HG03439 (cell line): ENCODE data around the gene HOXC10.

Experiments
- ATAC-seq: cut with Tn5 transposase; IDR thresholded peaks from one replicate; pipeline ENCODE4 v1.9.1; 2021; ENCODE audit warnings: mild to moderate bottlenecking, moderate library complexity; ENCODE audit not compliant: unreplicated experiment

The HOXC10 gene

GRCh38 chr12:53963434-53964314, 21.3 kb upstream of the HOXC10 start:
- ATAC-seq: no peak

- no peak for ATAC-seq
Measured at GRCh38 chr12:53964315-53964713, 20.6 kb upstream of the HOXC10 start.

- no peak for ATAC-seq
Measured at GRCh38 chr12:53965281-53966084, 19.5 kb upstream of the HOXC10 start.

- ATAC-seq: no peak
Measured at GRCh38 chr12:53966085-53966384, 18.9 kb upstream of the HOXC10 start.

- no peak for ATAC-seq
Measured at GRCh38 chr12:53966385-53967133, 18.4 kb upstream of the HOXC10 start.

GRCh38 chr12:53967421-53967925, 17.5 kb upstream of the HOXC10 start:
- no peak for ATAC-seq

GRCh38 chr12:53968214-53969127, 16.5 kb upstream of the HOXC10 start:
- ATAC-seq: no peak

GRCh38 chr12:53969588-53970259, 15.2 kb upstream of the HOXC10 start:
- ATAC-seq: no peak

GRCh38 chr12:53970451-53970850, 14.5 kb upstream of the HOXC10 start:
- no peak for ATAC-seq

GRCh38 chr12:53971129-53971528, 13.8 kb upstream of the HOXC10 start:
- ATAC-seq: no peak

GRCh38 chr12:53971686-53972085, 13.3 kb upstream of the HOXC10 start:
- no peak for ATAC-seq

- no peak for ATAC-seq
Measured at GRCh38 chr12:53972152-53972702, 12.7 kb upstream of the HOXC10 start.

- no peak for ATAC-seq
Measured at GRCh38 chr12:53972722-53973235, 12.2 kb upstream of the HOXC10 start, which contains the start of gene HOXC11. Gene HOXC11 (plus strand): TSS chr12:53973126. CDS start chr12:53973242, 116 bp downstream.

- ATAC-seq: no peak
Measured at GRCh38 chr12:53973236-53974042, 11.5 kb upstream of the HOXC10 start.

- ATAC-seq: no peak
Measured at GRCh38 chr12:53974084-53975063, 10.6 kb upstream of the HOXC10 start, which contains the start of gene HOTAIR. Gene HOTAIR (minus strand): TSS chr12:53974954.

GRCh38 chr12:53975064-53975471, 9.9 kb upstream of the HOXC10 start:
- no peak for ATAC-seq
